WTC11 (cell line): Measurements from ENCODE around the gene TGIF1. TPM values are rescaled to one million over a fixed set of nuclear protein-coding genes. Genes with fewer than 3 reads are reported as not detected.

Source experiments
- ATAC-seq: fragments of 200-7000 bp; cut with Tn5 transposase; 2 replicates; pipeline ENCODE4 v1.10.0; 2021; ENCODE audit warnings: mild to moderate bottlenecking, moderate library complexity
- CTCF ChIA-PET: fragments of 300-600 bp; sonication (Branson Sonifier 250); formaldehyde crosslinking; loops from one replicate; lab custom pipeline; 2021; ENCODE audit warnings: antibody characterized with exemption; lab: Charles Lee
- POLR2A ChIA-PET: fragments of 350-600 bp; sonication (Branson Sonifier 250); formaldehyde crosslinking; loops from one replicate; lab custom pipeline; 2021; ENCODE audit warnings: antibody characterized with exemption; lab: Charles Lee
- DNase-seq: peaks from one replicate; pipeline ENCODE4 v3.0.0; 2021; ENCODE audit warnings: low spot score
- H3K27ac Mint-ChIP-seq: 2 replicates; pipeline ENCODE4 v1.8.0; 2021; ENCODE audit warnings: mixed read lengths
- H3K27me3 Mint-ChIP-seq: 2 replicates; pipeline ENCODE4 v1.8.0; 2021; ENCODE audit warnings: low read depth, mild to moderate bottlenecking, moderate library complexity, mixed read lengths
- H3K36me3 Mint-ChIP-seq: 2 replicates; pipeline ENCODE4 v1.8.0; 2021; ENCODE audit warnings: mixed read lengths
- H3K4me1 Mint-ChIP-seq: 2 replicates; pipeline ENCODE4 v1.8.0; 2022; ENCODE audit warnings: mixed read lengths
- H3K4me3 Mint-ChIP-seq: 2 replicates; pipeline ENCODE4 v1.8.0; 2021; ENCODE audit warnings: mild to moderate bottlenecking, moderate library complexity, mixed read lengths
- H3K9me3 Mint-ChIP-seq: 2 replicates; pipeline ENCODE4 v1.8.0; 2021; ENCODE audit warnings: mixed read lengths
- E2F1 ChIP-seq: sonication (generic); formaldehyde crosslinking; IDR thresholded peaks from 2 replicates; pipeline ENCODE4 v1.8.0; 2022; ENCODE audit warnings: mild to moderate bottlenecking, missing genetic modification reagents
- ELF4 ChIP-seq: sonication (generic); formaldehyde crosslinking; IDR thresholded peaks from 2 replicates; pipeline ENCODE4 v1.8.1; 2022; ENCODE audit warnings: low read depth, mild to moderate bottlenecking, moderate library complexity, missing genetic modification reagents
- HMGA2 ChIP-seq: fragments of 250-450 bp; sonication (Bioruptor Pico); IDR thresholded peaks from 2 replicates; pipeline ENCODE4 v1.4.0; 2021; ENCODE audit warnings: mild to moderate bottlenecking, moderate library complexity
- IRF1 ChIP-seq: sonication (generic); formaldehyde crosslinking; IDR thresholded peaks from 2 replicates; pipeline ENCODE4 v1.8.0; 2023; ENCODE audit warnings: missing genetic modification reagents
- KAT7 ChIP-seq: sonication (generic); formaldehyde crosslinking; IDR thresholded peaks from 2 replicates; pipeline ENCODE4 v1.8.1; 2023; ENCODE audit warnings: missing genetic modification reagents, mild to moderate bottlenecking, borderline replicate concordance
- MLX ChIP-seq: sonication (generic); formaldehyde crosslinking; IDR thresholded peaks from 2 replicates; pipeline ENCODE4 v1.8.1; 2023; ENCODE audit warnings: mild to moderate bottlenecking, missing genetic modification reagents, moderate library complexity
- NR1H2 ChIP-seq: sonication (generic); formaldehyde crosslinking; IDR thresholded peaks from 2 replicates; pipeline ENCODE4 v1.9.0; 2021; ENCODE audit warnings: mild to moderate bottlenecking, moderate library complexity, missing genetic modification reagents
- NR3C1 ChIP-seq: sonication (generic); formaldehyde crosslinking; conservative IDR thresholded peaks from 2 replicates; pipeline ENCODE4 v1.8.1; 2023; ENCODE audit warnings: low read depth, mild to moderate bottlenecking, missing genetic modification reagents
- OVOL2 ChIP-seq: fragments of 250-450 bp; sonication (Bioruptor Pico); IDR thresholded peaks from 2 replicates; pipeline ENCODE4 v1.9.0; 2021; ENCODE audit warnings: mild to moderate bottlenecking, borderline replicate concordance
- PRDM15 ChIP-seq: sonication (generic); formaldehyde crosslinking; IDR thresholded peaks from 2 replicates; pipeline ENCODE4 v1.8.0; 2022; ENCODE audit warnings: missing genetic modification reagents
- PREB ChIP-seq: sonication (generic); formaldehyde crosslinking; IDR thresholded peaks from 2 replicates; pipeline ENCODE4 v1.8.1; 2022; ENCODE audit warnings: mild to moderate bottlenecking, missing genetic modification reagents, moderate library complexity, borderline replicate concordance
- RELA ChIP-seq: sonication (generic); formaldehyde crosslinking; IDR thresholded peaks from 2 replicates; pipeline ENCODE4 v1.8.1; 2022; ENCODE audit warnings: missing genetic modification reagents, mild to moderate bottlenecking, borderline replicate concordance
- RORB ChIP-seq: fragments of 250-450 bp; sonication (Bioruptor Pico); IDR thresholded peaks from 2 replicates; pipeline ENCODE4 v1.9.0; 2021; ENCODE audit warnings: mild to moderate bottlenecking
- SMAD3 ChIP-seq: sonication (generic); formaldehyde crosslinking; IDR thresholded peaks from 2 replicates; pipeline ENCODE4 v1.8.0; 2022; ENCODE audit warnings: missing genetic modification reagents, mild to moderate bottlenecking, borderline replicate concordance
- TEAD1 ChIP-seq: sonication (generic); formaldehyde crosslinking; IDR thresholded peaks from 2 replicates; pipeline ENCODE4 v1.8.0; 2022; ENCODE audit warnings: mild to moderate bottlenecking, missing genetic modification reagents
- TEAD4 ChIP-seq: sonication (generic); formaldehyde crosslinking; IDR thresholded peaks from 2 replicates; pipeline ENCODE4 v1.8.0; 2022; ENCODE audit warnings: mild to moderate bottlenecking, missing genetic modification reagents
- TP53 ChIP-seq: sonication (generic); formaldehyde crosslinking; IDR thresholded peaks from 2 replicates; pipeline ENCODE4 v1.8.1; 2023; ENCODE audit warnings: mild to moderate bottlenecking, missing genetic modification reagents
- USF2 ChIP-seq: sonication (generic); formaldehyde crosslinking; IDR thresholded peaks from 2 replicates; pipeline ENCODE4 v1.8.1; 2023; ENCODE audit warnings: mild to moderate bottlenecking, missing genetic modification reagents, moderate library complexity
- ZBTB21 ChIP-seq: sonication (generic); formaldehyde crosslinking; IDR thresholded peaks from 2 replicates; pipeline ENCODE4 v1.8.1; 2023; ENCODE audit warnings: mild to moderate bottlenecking, missing genetic modification reagents, borderline replicate concordance
- ZBTB43 ChIP-seq: sonication (generic); formaldehyde crosslinking; IDR thresholded peaks from 2 replicates; pipeline ENCODE4 v1.8.1; 2023; ENCODE audit warnings: mild to moderate bottlenecking, missing genetic modification reagents
- ZNF138 ChIP-seq: sonication (generic); formaldehyde crosslinking; conservative IDR thresholded peaks from 2 replicates; pipeline ENCODE4 v1.8.1; 2022; ENCODE audit warnings: mild to moderate bottlenecking, moderate library complexity, missing genetic modification reagents
- ZNF219 ChIP-seq: sonication (generic); formaldehyde crosslinking; IDR thresholded peaks from 2 replicates; pipeline ENCODE4 v1.8.0; 2023; ENCODE audit warnings: missing genetic modification reagents, mild to moderate bottlenecking, borderline replicate concordance
- ZNF232 ChIP-seq: sonication (generic); formaldehyde crosslinking; IDR thresholded peaks from 2 replicates; pipeline ENCODE4 v1.8.0; 2022; ENCODE audit warnings: mild to moderate bottlenecking, missing genetic modification reagents
- ZNF425 ChIP-seq: fragments of 250-450 bp; sonication (Bioruptor Pico); conservative IDR thresholded peaks from 2 replicates; pipeline ENCODE4 v1.9.0; 2021; ENCODE audit warnings: mild to moderate bottlenecking
- total RNA-seq: library from RNA; stranded (reverse); gene quantifications from 3 replicates; pipeline ENCODE4 v1.2.3, GENCODE V29; 2021

The TGIF1 gene
- total RNA-seq, 1 experiment from 2014 or later = 206 TPM

- Mint-ChIP-seq H3K9me3 (no peaks in the 10 kb centered on the region), H3K27me3 (no peaks in the 10 kb centered on the region), H3K4me1 (peaks cover 42% of the 10 kb centered on the region), H3K4me3 (no peak overlapping the region), H3K27ac (no peak overlapping the region), H3K36me3 (no peaks in the 10 kb centered on the region)
- DNase-seq = no peak
- TF ChIP-seq SMAD3 (CRISPR knock-in tag) (no peak), ELF4 (CRISPR knock-in tag) (no peak), OVOL2 (CRISPR knock-in tag) (no peak), E2F1 (no peak), TEAD4 (no peak), TEAD1 (no peak), HMGA2 (CRISPR knock-in tag) (no peak), ZBTB21 (no peak), KAT7 (CRISPR knock-in tag) (no peak), PREB (CRISPR knock-in tag) (no peak), ZNF138 (no peak), NR1H2 (CRISPR knock-in tag) (no peak), USF2 (CRISPR knock-in tag) (no peak), RELA (CRISPR knock-in tag) (no peak), RORB (CRISPR knock-in tag) (no peak), ZNF232 (CRISPR knock-in tag) (no peak)
- ATAC-seq = no peak
- POLR2A ChIA-PET = no interaction called here
- CTCF ChIA-PET = interaction anchor here (0.7 to 1.4 kb wide), 3 partner anchors 15 to 226 kb away, joined by 3 to 8 read pairs (median 6); no protein-coding TSS in a partner anchor
Observed at GRCh38 chr18:3440341-3440740, 9.6 kb upstream of the TGIF1 start.

- Mint-ChIP-seq H3K4me3 (no peak overlapping the region), H3K9me3 (no peaks in the 10 kb centered on the region), H3K27me3 (no peaks in the 10 kb centered on the region), H3K27ac (peak overlapping the region; percentile 52; the same call in 1 of the 2 replicates), H3K36me3 (no peaks in the 10 kb centered on the region), H3K4me1 (peaks cover 46% of the 10 kb centered on the region)
- POLR2A ChIA-PET = no interaction called here
- CTCF ChIA-PET = interaction anchor here (0.9 to 2.2 kb wide), 6 partner anchors 14 to 330 kb away, joined by 4 to 10 read pairs (median 7); no protein-coding TSS in a partner anchor
- DNase-seq = peak; percentile 38
- peak; percentile 92 for ATAC-seq
- TF ChIP-seq IRF1 (CRISPR knock-in tag) (no peak), PRDM15 (CRISPR knock-in tag) (no peak), ZNF425 (CRISPR knock-in tag) (no peak), OVOL2 (CRISPR knock-in tag) (no peak), MLX (CRISPR knock-in tag) (no peak), ZNF219 (CRISPR knock-in tag) (no peak), NR3C1 (CRISPR knock-in tag) (no peak), TP53 (no peak), ZBTB43 (CRISPR knock-in tag) (no peak)
Observed at GRCh38 chr18:3441290-3441689, 8.7 kb upstream of the TGIF1 start.
